Neutrophil (primary cell): Measurements from ENCODE around the gene TRA2B.

Experiments
- H3K27ac ChIP-seq: fragments of 200-600 bp; sonication (generic); 2 replicates; pipeline ENCODE4 v1.5.1; 2016; ENCODE audit warnings: mild to moderate bottlenecking, moderate library complexity
- H3K27me3 ChIP-seq: fragments of 200-600 bp; sonication (generic); 2 replicates; pipeline ENCODE4 v1.6.0; 2016; ENCODE audit warnings: mild to moderate bottlenecking
- H3K36me3 ChIP-seq: fragments of 200-600 bp; sonication (generic); 2 replicates; pipeline ENCODE4 v1.5.1; 2017
- H3K4me1 ChIP-seq, 2 experiments: fragments of 200-600 bp in 1 of 2; sonication (generic) in 1 of 2; 1 replicate in 1 of 2; 2 replicates in 1 of 2; pipeline versions ENCODE4 v1.5.1 to v1.6.1; 2013 to 2016; ENCODE audit warnings: low read depth in 1 of 2, low read length in 1 of 2, mild to moderate bottlenecking in 1 of 2, moderate library complexity in 1 of 2; ENCODE audit not compliant: control insufficient read depth in 1 of 2, insufficient read depth in 1 of 2
- H3K4me3 ChIP-seq, 2 experiments: fragments of 200-600 bp in 1 of 2; sonication (generic) in 1 of 2; 1 replicate in 1 of 2; 2 replicates in 1 of 2; pipeline ENCODE4 v1.5.1; 2013 to 2016; ENCODE audit warnings: low read depth in 1 of 2, low read length in 1 of 2, mild to moderate bottlenecking in 1 of 2, moderate library complexity in 1 of 2
- H3K9me3 ChIP-seq: fragments of 200-600 bp; sonication (generic); 2 replicates; pipeline ENCODE4 v1.5.1; 2016
- TF ChIP-seq, protein P1 (sequence below): fragments of 200-600 bp; sonication (generic); IDR thresholded peaks from 2 replicates; pipeline ENCODE4 v1.5.1; 2016; ENCODE audit warnings: antibody characterized with exemption

The TRA2B gene

DNA sequence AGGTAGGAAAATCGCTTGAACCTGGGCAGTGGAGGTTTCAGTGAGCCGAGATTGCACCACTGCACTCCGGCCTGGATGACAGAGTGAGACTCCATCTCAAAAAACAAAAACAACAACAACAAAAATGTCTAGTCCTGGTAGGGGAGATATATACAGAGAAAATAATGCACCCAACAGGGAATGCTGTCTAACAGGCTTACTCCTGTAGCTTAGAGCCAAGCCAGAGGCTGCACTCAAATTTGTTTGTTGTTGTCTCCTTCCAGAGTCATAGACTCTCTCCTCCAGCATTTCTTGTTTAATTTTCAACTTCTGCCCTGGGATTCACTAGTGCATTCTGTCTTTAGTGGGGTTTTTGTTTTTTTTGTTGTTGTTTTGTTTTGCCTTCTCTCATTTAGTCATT lies 4.6 kb upstream of the TRA2B start:
- no peaks in the 10 kb centered on the region for H3K9me3 ChIP-seq
- H3K27ac ChIP-seq = peak overlapping the region; percentile 55
- H3K4me1 ChIP-seq = peaks cover 11 to 14% of the 10 kb centered on the region in 2 experiments
- TF ChIP-seq, protein P1, sequence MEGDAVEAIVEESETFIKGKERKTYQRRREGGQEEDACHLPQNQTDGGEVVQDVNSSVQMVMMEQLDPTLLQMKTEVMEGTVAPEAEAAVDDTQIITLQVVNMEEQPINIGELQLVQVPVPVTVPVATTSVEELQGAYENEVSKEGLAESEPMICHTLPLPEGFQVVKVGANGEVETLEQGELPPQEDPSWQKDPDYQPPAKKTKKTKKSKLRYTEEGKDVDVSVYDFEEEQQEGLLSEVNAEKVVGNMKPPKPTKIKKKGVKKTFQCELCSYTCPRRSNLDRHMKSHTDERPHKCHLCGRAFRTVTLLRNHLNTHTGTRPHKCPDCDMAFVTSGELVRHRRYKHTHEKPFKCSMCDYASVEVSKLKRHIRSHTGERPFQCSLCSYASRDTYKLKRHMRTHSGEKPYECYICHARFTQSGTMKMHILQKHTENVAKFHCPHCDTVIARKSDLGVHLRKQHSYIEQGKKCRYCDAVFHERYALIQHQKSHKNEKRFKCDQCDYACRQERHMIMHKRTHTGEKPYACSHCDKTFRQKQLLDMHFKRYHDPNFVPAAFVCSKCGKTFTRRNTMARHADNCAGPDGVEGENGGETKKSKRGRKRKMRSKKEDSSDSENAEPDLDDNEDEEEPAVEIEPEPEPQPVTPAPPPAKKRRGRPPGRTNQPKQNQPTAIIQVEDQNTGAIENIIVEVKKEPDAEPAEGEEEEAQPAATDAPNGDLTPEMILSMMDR = no peak
- H3K36me3 ChIP-seq = no peaks in the 10 kb centered on the region
- no peaks in the 10 kb centered on the region for H3K27me3 ChIP-seq
- no peak overlapping the region for H3K4me3 ChIP-seq

DNA sequence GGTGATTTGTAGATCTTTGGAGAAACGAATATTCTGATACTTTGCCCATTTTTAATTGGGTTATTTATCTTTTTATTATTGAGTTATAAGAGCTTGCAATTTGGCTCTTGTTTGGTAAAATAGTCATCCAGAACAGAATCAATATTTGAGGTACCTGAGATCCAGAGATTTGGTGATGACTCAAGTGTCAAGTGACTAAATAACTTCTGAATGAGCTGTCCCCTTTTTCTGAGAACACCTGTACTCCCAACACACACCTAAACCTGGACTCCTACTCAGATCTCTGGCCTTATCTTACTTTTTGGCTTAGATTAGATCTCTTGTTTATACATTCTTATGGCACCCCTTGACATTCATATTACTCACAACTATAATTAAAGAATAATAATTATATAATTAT lies 3.1 kb upstream of the TRA2B start:
- TF ChIP-seq, protein P1 = no peak
- Histone ChIP-seq H3K4me1 (peaks cover 22 to 27% of the 10 kb centered on the region in 2 experiments), H3K27ac (no peak overlapping the region), H3K27me3 (no peaks in the 10 kb centered on the region), H3K4me3 (no peak overlapping the region), H3K9me3 (no peaks in the 10 kb centered on the region), H3K36me3 (no peaks in the 10 kb centered on the region)

DNA sequence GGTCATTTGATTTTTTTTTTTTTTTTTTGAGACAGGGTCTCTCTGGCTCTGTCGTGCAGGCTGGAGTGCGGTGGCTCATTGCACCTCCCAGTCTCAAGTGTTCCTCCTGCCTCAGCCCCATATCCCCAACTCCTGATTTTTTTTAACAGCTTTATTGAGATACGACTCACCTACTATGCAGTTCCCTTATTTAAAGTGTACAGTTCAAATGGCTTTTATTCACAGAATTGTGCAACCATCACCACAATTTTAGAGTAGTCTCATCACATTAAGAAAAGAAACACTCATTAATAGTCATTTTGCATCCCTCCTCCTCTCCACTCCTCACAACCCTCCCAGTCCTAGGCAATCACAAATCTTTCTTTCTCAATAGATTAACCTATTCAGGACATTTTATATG lies 1.9 kb upstream of the TRA2B start:
- Histone ChIP-seq H3K9me3 (no peaks in the 10 kb centered on the region), H3K4me1 (peaks cover 34 to 40% of the 10 kb centered on the region in 2 experiments), H3K36me3 (no peaks in the 10 kb centered on the region), H3K4me3 (no peak overlapping the region), H3K27ac (no peak overlapping the region), H3K27me3 (no peaks in the 10 kb centered on the region)
- TF ChIP-seq, protein P1 = no peak

DNA sequence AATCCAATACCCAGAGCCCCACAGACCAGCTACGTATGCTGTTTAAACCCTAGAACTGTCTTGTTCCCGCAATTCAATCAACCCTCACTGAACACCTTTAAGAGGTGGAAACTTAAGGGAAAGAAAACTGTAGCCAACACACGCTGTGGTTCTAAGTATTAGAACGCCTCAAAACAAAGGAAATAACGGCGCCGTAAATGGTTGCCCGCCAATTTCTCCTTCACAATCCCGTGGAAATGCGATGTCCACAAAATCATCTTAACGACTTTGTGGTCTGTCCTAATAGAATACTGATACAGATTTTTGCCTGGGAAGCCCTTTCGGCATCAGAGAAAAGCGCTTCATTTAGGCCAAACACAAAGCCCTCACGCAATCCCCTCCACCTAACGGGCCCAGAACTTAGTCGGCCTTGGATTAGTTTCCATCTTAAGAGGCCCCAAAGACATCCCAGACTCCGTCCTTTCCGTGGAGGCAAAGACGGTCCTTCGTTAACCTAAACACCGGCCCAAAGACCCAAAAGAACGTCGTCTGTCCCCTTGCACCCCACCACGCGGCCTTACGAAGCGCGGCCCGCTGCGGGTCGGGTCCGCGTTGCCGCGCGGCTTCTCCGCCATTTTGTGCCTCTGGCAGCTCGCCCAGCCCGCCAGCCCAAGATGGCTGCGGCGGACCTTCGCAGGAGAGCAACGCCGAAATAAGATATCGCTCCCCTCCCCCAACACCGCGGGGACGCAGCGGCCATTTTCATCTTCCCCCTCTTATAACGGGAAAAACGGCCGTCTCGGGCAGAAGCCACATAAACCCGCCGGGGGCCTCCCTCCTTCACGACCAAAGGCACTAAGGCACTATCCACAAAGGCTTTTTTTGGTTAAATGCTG lies 763 bp downstream of the TRA2B start:
- H3K4me3 ChIP-seq = peak overlapping the region; percentile 98

DNA sequence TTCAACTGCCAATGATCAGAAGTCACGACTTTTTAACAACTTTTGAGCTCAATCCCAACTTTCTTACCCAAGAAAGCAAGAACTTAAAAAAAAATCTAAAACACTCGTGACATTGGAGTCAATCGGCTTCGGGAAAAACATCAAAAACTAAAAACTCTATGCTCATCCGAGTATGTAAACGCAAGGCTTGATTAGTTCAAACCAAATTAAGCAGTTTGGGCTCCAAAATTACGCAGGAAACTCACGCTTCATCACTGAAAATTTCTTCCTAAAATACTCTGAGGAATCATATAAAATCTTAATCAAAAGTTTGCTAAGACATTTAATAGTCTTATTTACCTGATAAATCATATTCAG lies 1.6 kb downstream of the TRA2B start:
- no peaks in the 10 kb centered on the region for H3K36me3 ChIP-seq
- peaks cover 62 to 64% of the 10 kb centered on the region in 2 experiments for H3K4me1 ChIP-seq
- no peaks in the 10 kb centered on the region for H3K9me3 ChIP-seq
- TF ChIP-seq, protein P1 = no peak
- H3K27me3 ChIP-seq = no peaks in the 10 kb centered on the region
- H3K4me3 ChIP-seq = peak overlapping the region; percentile 98
- peak overlapping the region; percentile 96 for H3K27ac ChIP-seq

More for the DNA sequence above, 763 bp downstream of the TRA2B start:
- H3K27me3 ChIP-seq = no peaks in the 10 kb centered on the region
- H3K9me3 ChIP-seq = no peaks in the 10 kb centered on the region
- H3K27ac ChIP-seq = peak overlapping the region; percentile 96
- H3K36me3 ChIP-seq = no peaks in the 10 kb centered on the region
- TF ChIP-seq, protein P1 = no peak
- H3K4me1 ChIP-seq = peaks cover 54 to 56% of the 10 kb centered on the region in 2 experiments
